ENCODE measurements around the gene ABCF2.

Gene ABCF2

GRCh38 chr7:151239837-151240459 lies 12.9 kb upstream of the ABCF2 start:
- no peak for DNase-seq (ENCODE audit: low spot score)
- in situ Hi-C loops (cut with MboI; ENCODE audit: low sequenced_read_pairs, unreplicated experiment): no loop called here
- TF ChIP-seq CTCF (IDR thresholded peaks at IDR 0.05; ENCODE audit: borderline replicate concordance, control extremely low read depth, extremely low read depth, insufficient read depth, missing control alignments): no peak

GRCh38 chr7:151238924-151239836 lies 12.2 kb upstream of the ABCF2 start:
- no peak for DNase-seq (ENCODE audit: low spot score)
- TF ChIP-seq CTCF (IDR thresholded peaks at IDR 0.05; ENCODE audit: borderline replicate concordance, control extremely low read depth, extremely low read depth, insufficient read depth, missing control alignments): no peak
- in situ Hi-C loops (cut with MboI; ENCODE audit: low sequenced_read_pairs, unreplicated experiment): no loop called here

- in situ Hi-C loops (cut with MboI; ENCODE audit: low sequenced_read_pairs, unreplicated experiment): no loop called here
- DNase-seq (ENCODE audit: low spot score): no peak
- no peak for TF ChIP-seq CTCF (IDR thresholded peaks at IDR 0.05; ENCODE audit: borderline replicate concordance, control extremely low read depth, extremely low read depth, insufficient read depth, missing control alignments)
These were observed 11.3 kb upstream of the ABCF2 start for GRCh38 chr7:151238190-151238810.

- in situ Hi-C loops (cut with MboI; ENCODE audit: low sequenced_read_pairs, unreplicated experiment): no loop called here
- no peak for TF ChIP-seq CTCF (IDR thresholded peaks at IDR 0.05; ENCODE audit: borderline replicate concordance, control extremely low read depth, extremely low read depth, insufficient read depth, missing control alignments)
- DNase-seq (ENCODE audit: low spot score): no peak
These were observed 10.5 kb upstream of the ABCF2 start for GRCh38 chr7:151237244-151238189.

GRCh38 chr7:151236406-151236805 lies 9.4 kb upstream of the ABCF2 start:
- in situ Hi-C loops (cut with MboI; ENCODE audit: low sequenced_read_pairs, unreplicated experiment): no loop called here
- DNase-seq (ENCODE audit: low spot score): no peak
- no peak for TF ChIP-seq CTCF (IDR thresholded peaks at IDR 0.05; ENCODE audit: borderline replicate concordance, control extremely low read depth, extremely low read depth, insufficient read depth, missing control alignments)
